Mesenchymal stem cell (in vitro differentiated cells and primary cell): Measurements from ENCODE around the gene ANKMY1.

Experiments
- DNase-seq: peaks from one replicate; pipeline ENCODE4 v3.0.0-alpha.2; 2013
- H2AFZ ChIP-seq: one replicate; pipeline ENCODE4 v1.6.1; 2013; ENCODE audit warnings: low read depth, mild to moderate bottlenecking, control low read depth, inconsistent platforms, low read length, moderate library complexity
- H2AK5ac ChIP-seq: 2 replicates; pipeline ENCODE4 v1.6.1; 2013; ENCODE audit warnings: low read length, moderate library complexity, mild to moderate bottlenecking, inconsistent platforms; ENCODE audit not compliant: severe bottlenecking
- H2BK120ac ChIP-seq: one replicate; pipeline ENCODE4 v1.6.1; 2013; ENCODE audit warnings: low read depth, mild to moderate bottlenecking, inconsistent platforms, low read length, moderate library complexity
- H2BK12ac ChIP-seq, 2 experiments: one replicate each; pipeline ENCODE4 v1.6.1; 2013; ENCODE audit warnings: inconsistent platforms in 2 of 2, low read length in 2 of 2, mild to moderate bottlenecking in 2 of 2, moderate library complexity in 2 of 2, control low read depth in 1 of 2
- H2BK15ac ChIP-seq: one replicate; pipeline ENCODE4 v1.6.1; 2013; ENCODE audit warnings: mild to moderate bottlenecking, low read depth, inconsistent platforms; ENCODE audit not compliant: poor library complexity, severe bottlenecking
- H2BK5ac ChIP-seq: 2 replicates; pipeline ENCODE4 v1.6.1; 2013; ENCODE audit warnings: low read depth, mild to moderate bottlenecking, low read length, control low read depth, inconsistent platforms; ENCODE audit not compliant: poor library complexity, severe bottlenecking
- H3K14ac ChIP-seq, 2 experiments: one replicate each; pipeline ENCODE4 v1.6.1; 2013; ENCODE audit warnings: inconsistent platforms in 2 of 2, low read length in 2 of 2, control low read depth in 1 of 2, mild to moderate bottlenecking in 1 of 2, moderate library complexity in 1 of 2
- H3K18ac ChIP-seq, 2 experiments: one replicate each; pipeline ENCODE4 v1.6.1; 2013; ENCODE audit warnings: inconsistent platforms in 2 of 2, low read length in 2 of 2, control low read depth in 1 of 2, low read depth in 1 of 2, mild to moderate bottlenecking in 1 of 2
- H3K23ac ChIP-seq, 2 experiments: one replicate each; pipeline ENCODE4 v1.6.1; 2013; ENCODE audit warnings: inconsistent platforms in 2 of 2, low read length in 2 of 2, mild to moderate bottlenecking in 2 of 2, moderate library complexity in 2 of 2, control low read depth in 1 of 2
- H3K27ac ChIP-seq: 2 replicates; pipeline ENCODE4 v1.5.1; 2013; ENCODE audit warnings: mild to moderate bottlenecking, moderate library complexity, low read length, control low read depth, inconsistent platforms; ENCODE audit not compliant: poor library complexity, severe bottlenecking
- H3K27me3 ChIP-seq, 2 experiments: 2 replicates each; pipeline versions ENCODE4 v1.6.1 to v1.7.0; 2013; ENCODE audit warnings: low read length in 2 of 2, mild to moderate bottlenecking in 2 of 2, moderate library complexity in 2 of 2, control low read depth in 1 of 2, inconsistent platforms in 1 of 2; ENCODE audit not compliant: control insufficient read depth in 1 of 2, insufficient read depth in 1 of 2
- H3K36me3 ChIP-seq, 2 experiments: 2 replicates each; pipeline versions ENCODE4 v1.6.1 to v1.7.0; 2013; ENCODE audit warnings: low read length in 2 of 2, control low read depth in 1 of 2, inconsistent platforms in 1 of 2, low read depth in 1 of 2, mild to moderate bottlenecking in 1 of 2; ENCODE audit not compliant: insufficient read depth in 2 of 2, control insufficient read depth in 1 of 2
- H3K4ac ChIP-seq, 2 experiments: one replicate each; pipeline ENCODE4 v1.6.1; 2013; ENCODE audit warnings: inconsistent platforms in 2 of 2, low read length in 2 of 2, mild to moderate bottlenecking in 2 of 2, moderate library complexity in 2 of 2, control low read depth in 1 of 2, low read depth in 1 of 2
- H3K4me1 ChIP-seq: 2 replicates; pipeline ENCODE4 v1.6.1; 2013; ENCODE audit warnings: low read depth, low read length, control low read depth; ENCODE audit not compliant: control insufficient read depth, insufficient read depth
- H3K4me2 ChIP-seq: 2 replicates; pipeline ENCODE4 v1.6.1; 2013; ENCODE audit warnings: low read length, mild to moderate bottlenecking, inconsistent platforms; ENCODE audit not compliant: poor library complexity, severe bottlenecking
- H3K4me3 ChIP-seq, 2 experiments: 2 replicates each; pipeline versions ENCODE4 v1.5.1 to v1.7.0; 2013; ENCODE audit warnings: low read length in 2 of 2, mild to moderate bottlenecking in 2 of 2, control low read depth in 1 of 2, low read depth in 1 of 2; ENCODE audit not compliant: insufficient read depth in 1 of 2
- H3K79me1 ChIP-seq: replicated peaks from 2 replicates; pipeline ENCODE4 v1.6.1; 2013; ENCODE audit warnings: mild to moderate bottlenecking, control low read depth, low read length, inconsistent platforms; ENCODE audit not compliant: poor library complexity, severe bottlenecking
- H3K9ac ChIP-seq: 2 replicates; pipeline ENCODE4 v1.7.0; 2013; ENCODE audit warnings: mild to moderate bottlenecking, low read length, moderate library complexity
- H3K9me3 ChIP-seq: 2 replicates; pipeline ENCODE4 v1.7.0; 2013; ENCODE audit warnings: mild to moderate bottlenecking, low read length; ENCODE audit not compliant: control insufficient read depth
- H4K8ac ChIP-seq: one replicate; pipeline ENCODE4 v1.6.1; 2013; ENCODE audit warnings: inconsistent platforms, mild to moderate bottlenecking, low read length, moderate library complexity
- H4K91ac ChIP-seq: one replicate; pipeline ENCODE4 v1.6.1; 2013; ENCODE audit warnings: mild to moderate bottlenecking, low read length, inconsistent platforms
- WGBS: methylation state at CpG from one replicate; pipeline ENCODE4 v1.1.7; 2013; ENCODE audit warnings: mixed read lengths; 5-methylcytosine and 5-hydroxymethylcytosine counted together

The ANKMY1 gene

GRCh38 chr2:240511351-240512108 is 46.3 kb downstream of the ANKMY1 start:
- H3K9ac ChIP-seq, result no peak overlapping the region
- no peaks in the 10 kb centered on the region for H3K27me3 ChIP-seq
- peak overlapping the region in 1 of 2 experiments; percentile 9 for H3K4me3 ChIP-seq
- H3K27ac ChIP-seq, result no peak overlapping the region
- peaks cover 6% of the 10 kb centered on the region for H3K4me1 ChIP-seq
- 93% methylated on average over 31 of the region's 31 CpGs for WGBS
- H2BK120ac ChIP-seq, result no peak overlapping the region
- no peak overlapping the region for H3K18ac ChIP-seq
- no peaks in the 10 kb centered on the region for H3K9me3 ChIP-seq
- peak overlapping the region; percentile 41 for H4K91ac ChIP-seq
- H3K14ac ChIP-seq, result no peak overlapping the region
- H3K36me3 ChIP-seq, result peaks cover 10 to 13% of the 10 kb centered on the region in 2 experiments
- H4K8ac ChIP-seq, result peak overlapping the region; percentile 14
- H3K23ac ChIP-seq, result no peak overlapping the region
- no peaks in the 10 kb centered on the region for H3K79me1 ChIP-seq
- no peak overlapping the region for H2AK5ac ChIP-seq
- H2BK5ac ChIP-seq, result no peak overlapping the region
- H3K4ac ChIP-seq, result no peak overlapping the region
- H2BK15ac ChIP-seq, result no peak overlapping the region
- H2AFZ ChIP-seq, result no peak overlapping the region
- no peak for DNase-seq
- H3K4me2 ChIP-seq, result no peak overlapping the region
- H2BK12ac ChIP-seq, result no peak overlapping the region

GRCh38 chr2:240510513-240511210 is 47.1 kb downstream of the ANKMY1 start:
- no peak overlapping the region for H2BK12ac ChIP-seq
- H3K27me3 ChIP-seq, result no peaks in the 10 kb centered on the region
- no peak overlapping the region for H3K9ac ChIP-seq
- peaks cover 10 to 13% of the 10 kb centered on the region in 2 experiments for H3K36me3 ChIP-seq
- H3K9me3 ChIP-seq, result no peaks in the 10 kb centered on the region
- H4K8ac ChIP-seq, result no peak overlapping the region
- H3K27ac ChIP-seq, result no peak overlapping the region
- no peak for DNase-seq
- H2BK120ac ChIP-seq, result no peak overlapping the region
- H3K23ac ChIP-seq, result no peak overlapping the region
- H3K4me3 ChIP-seq, result no peak overlapping the region
- H3K4me2 ChIP-seq, result no peak overlapping the region
- no peak overlapping the region for H2AFZ ChIP-seq
- no peak overlapping the region for H2AK5ac ChIP-seq
- 92% methylated on average over 12 of the region's 12 CpGs for whole genome bisulfite sequencing
- no peak overlapping the region for H3K18ac ChIP-seq
- no peak overlapping the region for H3K14ac ChIP-seq
- no peak overlapping the region for H2BK5ac ChIP-seq
- H2BK15ac ChIP-seq, result no peak overlapping the region
- no peak overlapping the region for H3K4ac ChIP-seq
- H3K4me1 ChIP-seq, result peaks cover 6% of the 10 kb centered on the region
- no peaks in the 10 kb centered on the region for H3K79me1 ChIP-seq
- H4K91ac ChIP-seq, result no peak overlapping the region

- peaks cover 10 to 13% of the 10 kb centered on the region in 2 experiments for H3K36me3 ChIP-seq
- no peak overlapping the region for H3K4me2 ChIP-seq
- H3K23ac ChIP-seq, result no peak overlapping the region
- H4K91ac ChIP-seq, result peak overlapping the region; percentile 11
- H3K4me1 ChIP-seq, result peaks cover 6% of the 10 kb centered on the region
- H2BK5ac ChIP-seq, result no peak overlapping the region
- no peak overlapping the region for H3K4me3 ChIP-seq
- no peak overlapping the region for H3K9ac ChIP-seq
- DNase-seq, result no peak
- H2BK15ac ChIP-seq, result no peak overlapping the region
- H3K18ac ChIP-seq, result no peak overlapping the region
- H4K8ac ChIP-seq, result no peak overlapping the region
- H3K9me3 ChIP-seq, result no peaks in the 10 kb centered on the region
- H3K79me1 ChIP-seq, result no peaks in the 10 kb centered on the region
- H3K27me3 ChIP-seq, result no peaks in the 10 kb centered on the region
- no peak overlapping the region for H2AK5ac ChIP-seq
- H3K4ac ChIP-seq, result no peak overlapping the region
- H2BK12ac ChIP-seq, result no peak overlapping the region
- H3K14ac ChIP-seq, result peak overlapping the region in 1 of 2 experiments; percentile 66
- H2AFZ ChIP-seq, result no peak overlapping the region
- WGBS, result 62% methylated on average over 12 of the region's 12 CpGs
- H3K27ac ChIP-seq, result no peak overlapping the region
- H2BK120ac ChIP-seq, result no peak overlapping the region
Observed at GRCh38 chr2:240509667-240510512, 47.9 kb downstream of the ANKMY1 start.
